Heart left ventricle (tissue), 16 donors: Measurements from ENCODE around the gene AFMID. TPM values are rescaled to one million over a fixed set of nuclear protein-coding genes. Genes with fewer than 3 reads are reported as not detected.
"Not testable (repeated sequence)": the region's sequence is repeated elsewhere in the genome, so short reads cannot be mapped to it uniquely, and the experiment has no call there.

Experiments used
- ATAC-seq, 4 donors: fragments of 200-7000 bp; cut with Tn5 transposase; one replicate each; pipeline ENCODE4 v1.9.1; 2020 to 2022; ENCODE audit warnings: moderate library complexity in 4 of 4, mild to moderate bottlenecking in 3 of 4, moderate number of reproducible peaks in 1 of 4
- DNase-seq, 5 donors: peaks; one replicate each; pipeline ENCODE4 v3.0.0-alpha.2; 2020
- H3K27ac ChIP-seq, 12 donors: fragments of 200-600 bp; sonication (generic) in 4 of 12; one replicate each; pipeline versions ENCODE4 v1.5.0 to v1.8.0; 2016 to 2022; ENCODE audit warnings: mild to moderate bottlenecking in 2 of 12
- H3K27me3 ChIP-seq, 9 donors: fragments of 200-600 bp; sonication (generic) in 2 of 9; one replicate each; pipeline versions ENCODE4 v1.5.1 to v1.8.0; 2016 to 2022; ENCODE audit warnings: mild to moderate bottlenecking in 3 of 9
- H3K36me3 ChIP-seq, 9 donors: fragments of 200-600 bp; sonication (generic) in 2 of 9; one replicate each; pipeline versions ENCODE4 v1.5.0 to v1.8.0; 2018 to 2022; ENCODE audit warnings: mild to moderate bottlenecking in 2 of 9
- H3K4me1 ChIP-seq, 12 donors: fragments of 200-600 bp; sonication (generic) in 4 of 12; one replicate each; pipeline versions ENCODE4 v1.5.0 to v1.8.0; 2016 to 2022; ENCODE audit warnings: mild to moderate bottlenecking in 3 of 12
- H3K4me3 ChIP-seq, 12 donors: fragments of 200-600 bp; sonication (generic) in 4 of 12; one replicate each; pipeline versions ENCODE4 v1.5.0 to v1.8.0; 2017 to 2022; ENCODE audit warnings: mild to moderate bottlenecking in 9 of 12, moderate library complexity in 4 of 12
- H3K9me3 ChIP-seq, 12 donors: fragments of 200-600 bp; sonication (generic) in 4 of 12; one replicate each; pipeline versions ENCODE4 v1.5.0 to v1.8.0; 2016 to 2022; ENCODE audit warnings: mild to moderate bottlenecking in 1 of 12
- CTCF ChIP-seq, 12 donors: fragments of 200-600 bp; sonication (generic) in 4 of 12; IDR thresholded peaks; one replicate each; pipeline versions ENCODE4 v1.5.0 to v1.8.0; 2018 to 2022; ENCODE audit warnings: antibody characterized with exemption in 12 of 12, mild to moderate bottlenecking in 5 of 12
- POLR2A ChIP-seq, 2 donors: fragments of 450-650 bp; IDR thresholded peaks; one replicate each; pipeline ENCODE4 v1.6.1; 2017; ENCODE audit warnings: antibody characterized with exemption in 2 of 2, mild to moderate bottlenecking in 2 of 2, moderate library complexity in 2 of 2
- WGBS, 4 donors: extraction: QIAGEN DNeasy Blood & Tissue Kit in 2 of 4; methylation state at CpG; one replicate each; pipeline versions ENCODE4 v1.1.5 to v1.1.7; 2013 to 2018; 5-methylcytosine and 5-hydroxymethylcytosine counted together
- intact Hi-C, 10 donors: fragments of 100-400 bp; cut with DNase I; formaldehyde crosslinking; loops; one replicate each; pipeline versions ENCODE4 v1.11.1 to v1.14.2; 2022
- polyA plus RNA-seq, 2 donors: library from polyadenylated mRNA; stranded (reverse); fragments of 200-250 nt; gene quantifications; one replicate each; pipeline ENCODE4 v1.2.3, GENCODE V29; 2013
- total RNA-seq, 9 donors: library from RNA; depleted of rRNA in 2 of 9; stranded (reverse); fragments of >200 nt in 2 of 9; fragmentation: NEBNext Ultra II Directional in 3 of 9; extraction: Animal tissue kit (Norgen Biotek cat#: 25700) in 3 of 9; gene quantifications; one replicate each; pipeline versions ENCODE4 v1.1.0 to v1.2.4, GENCODE V29; 2016 to 2023
- donor health status: ischemic (EF 13 %, LVEDD 7.1; RV severe dilation, severe dysfunction).
- donor health status: healthy with polysubstance abuse.
- donor health status: DM: no; HTN: yes; CAD: no.
- donor health status: DM: no; HTN: no; CAD: no.
- donor health status: ischemic (EF 25% LVEDD 6.9; RV normal size, moderate dysfunction).
- donor health status: ischemic (EF 25% LVEDD 5.7; RV mildly dilated, moderate dysfunction).
- donor health status: healthy.
- donor health status: DM: yes; HTN: yes; CAD: no.
- donor health status: ischemic (EF 35%, LVEDD 5.7; RV mildly dilated, moderate dysfunction).
- donor health status: nonischemic (EF 11% LVEDD 7.7; RV severe dilation, severe dysfunction).
- donor health status: DM: yes; HTN: yes; CAD: no.
- donor health status: PGD.
- donor health status: ischemic (EF 29% LVEDD 5.4; RV normal size, mild dysfunction).
- donor health status: nonischemic (EF 23%, LVEDD 6.1; RV moderate dilation, normal function).

Gene AFMID
- total and polyA plus RNA-seq, 11 donors: 12.8 to 86.6 (median 30.2) TPM

DNA sequence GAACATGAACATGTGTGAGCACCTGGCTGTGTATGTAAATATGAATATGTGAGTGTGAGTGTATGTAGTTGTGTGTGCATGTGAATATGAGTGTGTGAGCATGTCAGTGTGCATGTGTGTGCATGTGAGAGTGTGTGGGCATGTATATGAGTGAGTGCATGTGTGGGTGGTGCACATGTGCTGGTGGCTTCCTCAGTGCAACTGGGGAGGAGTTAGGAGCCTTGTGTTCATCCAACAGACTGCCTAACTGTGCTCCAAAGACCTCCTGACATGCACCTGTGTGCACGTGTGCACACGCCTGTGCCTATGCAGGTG, 45.7 kb downstream of the AFMID start:
- 93 to 100% (median 95%) methylated on average over 2 of the region's 2 CpGs for WGBS, 4 donors
- Histone ChIP-seq H3K36me3 (no peaks in the 10 kb centered on the region), H3K4me1 (peaks cover 0 to 15% (median 0%) of the 10 kb centered on the region in 12 donors), H3K4me3 (no peak overlapping the region), H3K27me3 (peaks cover 16 to 36% (median 24%) of the 10 kb centered on the region in 9 donors), H3K9me3 (no peaks in the 10 kb centered on the region), H3K27ac (no peak overlapping the region)
- ATAC-seq (no peak), DNase-seq (no peak)
- intact Hi-C loops: no loop called here
- TF ChIP-seq CTCF (IDR thresholded peaks at IDR 0.05): no peak

DNA sequence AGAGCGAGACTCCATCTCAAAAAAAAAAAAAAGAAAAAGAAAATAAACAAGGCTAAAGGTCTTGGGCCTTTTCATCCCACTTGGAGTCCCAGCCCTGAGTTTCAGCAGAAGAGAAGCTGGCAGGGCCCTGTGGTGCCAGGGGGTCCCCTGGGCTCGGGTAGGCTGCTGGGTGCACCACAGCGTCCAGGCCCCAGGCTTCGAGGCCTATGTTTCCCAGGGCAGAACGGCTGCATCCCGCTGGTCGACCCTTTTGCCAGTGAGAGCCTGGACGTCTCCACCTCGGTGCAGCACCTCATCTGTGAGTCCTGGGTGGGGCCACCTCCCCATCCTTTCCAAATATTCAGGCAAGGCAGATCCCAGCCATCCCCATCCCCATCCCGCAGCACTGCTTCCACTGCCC, 46.5 kb downstream of the AFMID start:
- Histone ChIP-seq H3K4me1 (peaks cover 0 to 15% (median 0%) of the 10 kb centered on the region in 12 donors), H3K9me3 (no peaks in the 10 kb centered on the region), H3K36me3 (no peaks in the 10 kb centered on the region), H3K27ac (no peak overlapping the region), H3K4me3 (no peak overlapping the region), H3K27me3 (peaks cover 16 to 36% (median 24%) of the 10 kb centered on the region in 9 donors)
- TF ChIP-seq POLR2A (IDR thresholded peaks at IDR 0.05) (no peak), CTCF (IDR thresholded peaks at IDR 0.05) (no peak)
- 86 to 96% (median 94%) methylated on average over 10 of the region's 10 CpGs for WGBS, 4 donors
- intact Hi-C loops: no loop called here
- ATAC-seq (no peak), DNase-seq (no peak)

GRCh38 chr17:78234261-78234865, 47.2 kb downstream of the AFMID start:
- TF ChIP-seq POLR2A (IDR thresholded peaks at IDR 0.05): no peak
- no peak for TF ChIP-seq CTCF (IDR thresholded peaks at IDR 0.05)

GRCh38 chr17:78235022-78235421, 47.9 kb downstream of the AFMID start:
- Histone ChIP-seq H3K4me1 (peaks cover 0 to 15% (median 0%) of the 10 kb centered on the region in 12 donors), H3K27ac (peak overlapping the region in 10 of 12 donors; percentile 22 to 65 (median 46)), H3K27me3 (peaks cover 16 to 33% (median 24%) of the 10 kb centered on the region in 9 donors)
- intact Hi-C loops, H3K36me3 ChIP-seq, H3K9me3 ChIP-seq, H3K4me3 ChIP-seq: not testable (repeated sequence)
- 53 to 74% (median 62%) methylated on average over 6 of the region's 6 CpGs for WGBS, 4 donors
- peak; percentile 64 to 75 (median 67) for DNase-seq
- ATAC-seq: peak in 3 of 4 donors; percentile 46 to 70 (median 62)

More at GRCh38 chr17:78234261-78234865, 47.2 kb downstream of the AFMID start:
- intact Hi-C loops: no loop called here
- Histone ChIP-seq H3K27me3 (peaks cover 16 to 36% (median 24%) of the 10 kb centered on the region in 9 donors), H3K27ac (peak overlapping the region in 9 of 12 donors; percentile 31 to 65 (median 54)), H3K9me3 (no peaks in the 10 kb centered on the region), H3K36me3 (no peaks in the 10 kb centered on the region), H3K4me3 (no peak overlapping the region), H3K4me1 (peaks cover 0 to 15% (median 0%) of the 10 kb centered on the region in 12 donors)
- 69 to 93% (median 83%) methylated on average over 11 to 17 of the region's 17 CpGs for WGBS, 4 donors
- ATAC-seq (no peak), DNase-seq (no peak)

DNA sequence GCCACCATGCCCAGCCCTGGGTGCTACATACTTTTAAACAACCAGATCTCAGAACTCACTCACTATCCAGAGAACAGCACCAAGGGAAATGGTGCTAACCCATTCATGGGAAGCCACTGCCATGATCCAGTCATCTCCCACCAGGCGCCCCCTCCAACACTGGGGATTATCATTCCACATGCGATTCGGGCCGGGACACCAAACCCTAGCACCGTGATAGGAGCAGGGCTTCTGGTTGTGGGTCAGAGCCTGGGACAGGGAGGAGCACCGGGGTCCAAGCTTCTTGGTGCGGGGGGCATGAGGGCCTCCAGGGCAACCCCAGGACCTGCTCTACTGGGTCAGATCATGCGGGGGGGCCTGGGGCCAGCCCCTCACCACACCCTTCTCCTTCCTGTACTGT, 48.7 kb downstream of the AFMID start:
- intact Hi-C loops: no loop called here
- peaks cover 14 to 26% (median 17%) of the 10 kb centered on the region in 9 donors for H3K27me3 ChIP-seq
- no peak overlapping the region for H3K27ac ChIP-seq
- no peak for DNase-seq
- TF ChIP-seq CTCF (IDR thresholded peaks at IDR 0.05) (no peak), POLR2A (IDR thresholded peaks at IDR 0.05) (no peak)
- peaks cover 0 to 15% (median 0%) of the 10 kb centered on the region in 12 donors for H3K4me1 ChIP-seq
- 86 to 88% (median 87%) methylated on average over 2 to 8 of the region's 8 CpGs for WGBS, 4 donors
- H3K4me3 ChIP-seq: no peak overlapping the region
- H3K36me3 ChIP-seq: no peaks in the 10 kb centered on the region
- H3K9me3 ChIP-seq: no peaks in the 10 kb centered on the region
- ATAC-seq: no peak
